NOMO-1 treated with dmso at 0.1 percent for 144 hours (cell line): ENCODE measurements around the gene PDE8A.
"Not testable (repeated sequence)": the region's sequence is repeated elsewhere in the genome, so short reads cannot be mapped to it uniquely, and the experiment has no call there.

Experiments used
- DNase-seq: peaks from one replicate; lab custom pipeline; 2025; ENCODE audit not compliant: unreplicated experiment; lab: John Stamatoyannopoulos, UW

PDE8A gene

DNA sequence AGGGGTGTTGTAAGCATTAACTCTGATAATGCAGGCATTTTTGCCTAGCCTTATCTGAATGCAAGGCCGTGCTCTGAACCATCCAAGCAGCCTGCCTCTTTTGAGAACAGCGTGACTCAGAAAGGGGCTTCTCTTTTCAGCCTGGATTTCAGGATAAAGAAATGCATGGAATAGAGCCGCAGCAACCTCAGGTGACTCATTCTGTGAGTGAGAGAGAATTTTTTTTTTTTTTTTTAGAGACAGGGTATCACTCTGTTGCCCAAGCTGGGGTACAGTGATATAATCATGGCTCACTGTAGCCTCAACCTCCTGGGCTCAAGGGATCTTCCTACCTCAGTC lies 20.6 kb upstream of the PDE8A start:
- DNase-seq, result no peak

DNA sequence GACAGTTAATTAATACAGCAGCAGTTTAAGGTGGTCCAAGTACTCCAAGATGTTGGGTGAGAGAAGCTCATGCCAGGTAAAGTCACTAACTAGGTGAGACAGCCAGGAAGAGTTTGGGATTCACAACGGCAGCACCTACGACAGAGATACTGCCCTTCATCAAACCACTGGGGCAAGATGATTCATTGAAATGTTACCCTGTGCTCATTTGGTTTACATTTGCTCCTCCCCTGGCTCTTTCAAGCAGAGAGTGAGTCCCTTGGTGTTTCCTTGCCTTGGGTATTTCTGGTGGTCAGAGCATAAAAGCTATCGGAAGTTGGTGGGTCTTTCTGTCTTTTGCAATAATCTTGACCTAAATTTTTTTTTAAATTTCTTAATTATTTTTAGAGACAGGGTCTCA lies 19.9 kb upstream of the PDE8A start:
- no peak for DNase-seq

DNA sequence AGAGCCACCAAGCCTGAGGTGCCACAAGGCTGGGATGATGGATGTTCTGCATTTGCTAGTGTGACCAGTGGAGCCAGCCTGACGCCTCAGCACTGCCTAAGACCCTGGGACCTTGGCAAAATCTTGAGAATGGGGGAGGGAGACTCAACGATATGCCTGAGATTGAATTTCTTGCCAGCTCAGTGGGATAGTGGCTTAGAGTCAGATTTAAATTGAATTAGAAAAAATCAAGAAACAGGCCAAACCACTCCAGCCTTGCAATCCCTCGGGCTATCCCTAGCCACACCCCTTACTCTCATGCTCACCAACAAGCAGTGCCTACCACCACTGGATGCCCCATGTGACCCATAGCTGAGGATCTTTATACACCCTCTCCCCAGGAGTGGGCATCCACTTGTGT lies 18.7 kb upstream of the PDE8A start:
- DNase-seq, result no peak

DNA sequence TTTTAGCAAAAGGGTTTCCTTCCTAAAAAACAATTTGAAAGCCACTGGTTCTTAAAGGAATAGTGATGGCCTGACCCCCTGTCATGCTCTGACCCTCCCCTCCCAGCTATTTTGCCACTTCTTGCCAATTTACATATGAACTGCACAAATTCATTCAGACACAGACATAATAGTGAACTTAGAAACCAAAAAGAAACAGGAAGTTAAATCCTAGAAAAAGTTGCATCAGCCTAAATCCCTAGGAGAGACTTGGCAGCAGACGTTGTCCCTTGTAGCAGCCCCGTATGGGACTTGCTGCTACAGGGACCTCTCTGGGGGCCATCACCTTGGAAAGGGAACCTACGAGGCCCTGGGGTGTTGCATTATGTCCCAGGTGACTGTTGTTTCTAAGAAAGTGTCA lies 14.3 kb upstream of the PDE8A start:
- no peak for DNase-seq

DNA sequence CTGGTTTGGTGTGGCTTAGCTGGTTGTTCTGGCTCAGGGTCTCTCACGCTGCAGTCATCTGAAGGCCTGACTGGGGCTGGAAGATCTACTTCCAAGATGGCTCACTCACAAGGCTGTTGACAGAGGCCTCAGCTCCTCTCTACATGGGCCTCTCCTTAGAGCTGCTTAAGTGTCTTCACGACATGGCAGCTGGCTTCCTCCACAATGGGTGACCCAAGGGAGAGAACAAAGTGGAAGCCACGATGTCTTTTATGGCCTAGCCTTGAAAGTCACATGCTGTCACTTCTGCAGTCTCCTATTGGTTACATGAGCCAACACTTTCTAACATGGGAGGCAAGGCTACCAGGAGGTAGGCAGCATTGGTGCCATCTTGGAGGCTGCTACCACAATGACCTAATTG lies 13.4 kb upstream of the PDE8A start:
- DNase-seq, result no peak

DNA sequence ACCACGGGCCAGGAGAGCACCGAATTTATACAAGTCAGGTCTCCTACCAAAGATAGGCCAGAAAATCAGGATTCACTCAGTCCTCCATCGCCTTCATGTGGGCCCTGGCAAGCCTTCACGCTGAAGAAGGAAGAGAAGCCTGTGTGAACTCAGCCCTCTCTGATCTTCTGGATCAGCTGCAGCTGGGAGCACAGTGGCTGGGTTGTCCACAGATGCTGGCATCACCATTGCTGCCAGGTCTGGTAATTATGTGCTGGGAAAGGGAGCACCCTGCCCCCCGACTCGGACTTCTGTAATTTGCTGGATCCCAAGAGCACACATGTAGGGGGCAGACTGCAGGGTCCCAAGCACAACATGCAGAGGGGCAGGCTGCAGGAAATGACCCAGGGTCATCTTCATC lies 12.4 kb upstream of the PDE8A start:
- no peak for DNase-seq

DNA sequence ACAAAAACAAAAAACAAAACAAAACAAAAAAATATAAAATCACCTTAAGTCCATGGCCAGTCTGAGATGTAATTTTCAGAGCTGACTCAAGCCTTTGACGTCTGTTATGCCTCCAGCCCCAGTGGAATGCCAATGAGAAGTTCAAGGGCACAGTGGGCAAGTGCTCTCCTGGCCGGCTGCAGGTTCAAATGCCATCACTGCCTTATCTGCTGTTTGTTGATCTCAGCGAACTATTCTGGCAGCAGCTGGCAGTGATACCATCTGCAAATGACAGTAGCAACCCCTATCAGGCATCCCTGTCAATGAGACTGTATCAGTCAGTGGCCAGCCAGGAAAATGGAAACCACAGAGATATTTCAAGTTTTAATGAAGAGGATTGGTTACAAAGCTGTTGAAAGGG lies 10.8 kb upstream of the PDE8A start:
- no peak for DNase-seq

DNA sequence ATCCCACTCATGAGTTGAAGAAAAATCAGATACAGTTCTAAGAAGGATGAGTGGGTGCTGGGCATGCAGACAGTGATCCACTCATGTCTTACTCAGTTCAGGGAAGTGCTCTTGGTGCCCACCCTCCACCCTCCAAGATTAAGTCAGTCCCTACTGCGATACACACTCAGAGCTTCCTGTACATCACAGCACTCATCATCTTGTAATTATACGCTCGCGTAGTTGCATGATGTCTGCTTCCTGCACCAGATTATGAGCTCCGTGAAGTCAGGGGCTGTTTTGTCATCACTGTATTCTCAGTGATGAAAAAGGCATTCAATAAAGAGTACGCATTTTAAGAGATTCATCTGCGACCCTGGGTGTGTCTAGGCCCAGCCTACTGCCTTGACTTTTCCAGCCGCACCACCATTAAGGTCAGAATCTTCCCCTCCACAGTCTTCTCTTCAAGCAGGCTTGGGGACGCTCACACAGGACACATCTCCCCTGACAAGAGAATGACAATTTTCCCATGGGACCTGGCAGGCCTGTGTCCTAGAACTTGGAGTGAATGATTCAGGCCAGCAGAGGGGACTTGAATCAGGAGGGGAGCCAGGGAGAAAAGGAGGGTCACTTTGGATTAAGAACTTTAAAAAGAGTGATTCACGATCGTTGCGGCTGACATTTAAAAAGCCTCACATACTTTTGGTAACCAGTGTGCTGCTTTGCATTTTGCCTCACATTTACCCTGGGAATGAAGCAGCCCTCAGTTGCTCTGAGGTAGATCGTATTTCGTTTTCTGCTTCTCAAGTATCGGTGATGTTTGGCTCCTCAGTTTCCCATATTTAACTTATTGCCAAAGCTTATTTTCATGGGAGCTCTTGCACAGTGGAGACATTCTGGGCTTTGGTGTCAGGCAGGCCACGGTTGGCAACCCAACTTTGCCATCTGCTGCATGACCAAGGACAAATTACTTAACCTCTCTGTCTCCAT lies 7.9 kb upstream of the PDE8A start:
- DNase-seq, result no peak

DNA sequence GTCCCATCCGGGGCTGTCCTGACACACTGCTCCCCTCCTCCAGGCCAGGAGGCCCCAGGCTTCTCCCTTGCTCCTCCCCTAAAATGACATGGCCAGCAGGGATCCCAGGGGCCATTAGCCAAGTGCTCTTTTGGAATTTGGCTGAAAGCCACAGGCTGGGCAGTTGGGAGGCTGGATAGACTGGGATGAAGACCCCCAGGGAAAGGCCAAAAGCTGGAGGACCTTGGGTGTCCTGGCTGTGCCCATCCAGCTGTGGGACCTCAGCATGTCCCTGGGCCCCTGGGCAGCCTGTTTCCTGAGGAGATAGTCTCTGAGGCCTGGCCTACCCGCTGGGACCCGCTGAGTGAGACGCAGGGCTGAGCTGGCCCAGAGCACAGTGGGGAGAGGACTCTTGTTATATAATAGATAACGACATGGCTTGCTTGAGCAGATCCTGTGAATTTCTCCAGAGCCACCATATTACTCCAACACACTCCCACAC lies 5.7 kb upstream of the PDE8A start:
- no peak for DNase-seq

DNA sequence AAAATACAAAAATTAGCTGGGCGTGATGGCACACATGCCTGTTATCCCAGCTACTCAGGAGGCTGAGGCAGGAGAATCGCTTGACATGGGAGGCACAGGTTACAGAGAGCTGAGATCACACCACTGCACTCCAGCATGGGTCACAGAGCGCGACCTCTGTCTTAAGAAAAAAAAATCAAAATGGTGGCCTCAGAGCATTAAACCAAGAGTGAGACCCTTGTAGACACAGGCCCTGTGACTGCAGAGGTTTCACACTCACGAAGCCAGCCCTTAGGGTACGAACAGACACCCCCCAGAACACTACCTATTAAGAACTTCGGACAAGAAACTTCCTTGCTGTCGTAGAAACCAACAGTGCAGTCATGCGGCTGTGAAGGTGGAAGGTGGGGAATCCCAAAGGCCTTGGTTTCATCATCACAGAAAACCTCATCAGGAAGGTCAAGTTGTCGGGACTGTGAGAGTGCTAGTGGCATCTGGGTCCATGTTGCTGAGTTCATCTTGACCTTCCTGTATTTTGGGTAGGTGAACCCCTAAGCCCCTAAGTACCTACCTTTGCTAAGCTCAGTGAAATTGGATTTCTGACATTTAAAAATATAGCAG lies 4.8 kb upstream of the PDE8A start:
- DNase-seq, result no peak

DNA sequence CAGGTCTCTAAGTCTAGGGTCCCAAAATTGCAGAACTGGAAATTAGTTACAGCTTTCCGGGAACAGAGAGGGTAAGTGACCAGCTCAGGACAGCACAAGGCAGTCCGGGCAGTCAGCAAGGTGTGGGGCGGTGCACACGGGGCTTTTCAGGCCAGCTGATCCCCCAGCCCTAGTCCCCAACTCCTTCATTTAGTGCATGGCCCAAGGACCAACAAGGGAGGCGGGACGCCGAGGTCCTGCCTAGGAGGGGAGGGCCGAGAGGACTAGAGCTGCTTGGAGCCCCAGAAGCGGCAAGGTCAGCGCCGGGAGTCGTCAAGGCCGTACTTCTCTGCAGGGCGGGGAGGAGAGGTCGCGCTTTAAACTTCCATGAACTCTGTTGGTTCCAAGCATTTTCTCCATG lies 2.0 kb upstream of the PDE8A start:
- no peak for DNase-seq

DNA sequence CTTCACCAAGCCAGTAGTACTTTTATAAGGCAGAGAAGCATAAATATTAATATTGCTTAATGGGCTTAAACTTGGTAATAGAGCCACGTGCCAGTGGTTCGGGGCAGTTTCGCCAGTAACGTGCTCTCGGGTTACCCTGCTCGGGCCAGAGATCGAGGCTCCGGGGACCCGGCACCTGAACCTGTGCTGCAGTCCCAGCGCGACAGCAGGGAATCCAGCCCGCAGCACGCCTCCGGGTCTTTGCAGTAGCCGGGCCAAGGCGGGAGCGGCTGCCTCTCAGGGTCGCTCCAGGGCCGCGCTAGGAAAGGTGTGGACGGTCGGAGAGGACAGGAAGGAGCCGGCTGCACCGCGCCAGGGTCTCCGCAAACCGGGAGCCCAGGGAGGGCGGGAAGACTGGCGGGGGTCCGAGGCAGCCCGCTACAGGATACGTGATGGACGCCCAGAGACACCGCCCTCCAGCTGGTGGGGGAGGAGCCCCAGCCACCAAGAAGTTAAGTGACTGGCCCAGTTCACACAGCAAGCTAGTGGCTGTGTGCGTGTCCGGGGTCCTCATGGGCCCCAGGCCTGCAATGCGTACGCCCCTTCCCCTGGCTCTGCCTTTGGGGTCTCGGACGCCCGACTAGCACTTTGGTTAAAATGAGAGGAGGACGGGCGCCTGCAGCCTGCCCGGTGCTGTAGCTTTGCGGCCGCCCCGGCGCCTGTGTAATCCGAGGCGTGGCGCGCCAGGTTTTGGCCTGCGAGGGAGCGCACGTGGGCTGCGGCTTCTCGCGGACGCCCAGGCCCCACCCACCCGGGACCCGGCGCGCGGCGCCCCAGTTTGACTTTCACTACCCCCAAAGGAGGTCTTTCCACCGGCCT lies 1.2 kb upstream of the PDE8A start:
- peak; percentile 71 for DNase-seq

DNA sequence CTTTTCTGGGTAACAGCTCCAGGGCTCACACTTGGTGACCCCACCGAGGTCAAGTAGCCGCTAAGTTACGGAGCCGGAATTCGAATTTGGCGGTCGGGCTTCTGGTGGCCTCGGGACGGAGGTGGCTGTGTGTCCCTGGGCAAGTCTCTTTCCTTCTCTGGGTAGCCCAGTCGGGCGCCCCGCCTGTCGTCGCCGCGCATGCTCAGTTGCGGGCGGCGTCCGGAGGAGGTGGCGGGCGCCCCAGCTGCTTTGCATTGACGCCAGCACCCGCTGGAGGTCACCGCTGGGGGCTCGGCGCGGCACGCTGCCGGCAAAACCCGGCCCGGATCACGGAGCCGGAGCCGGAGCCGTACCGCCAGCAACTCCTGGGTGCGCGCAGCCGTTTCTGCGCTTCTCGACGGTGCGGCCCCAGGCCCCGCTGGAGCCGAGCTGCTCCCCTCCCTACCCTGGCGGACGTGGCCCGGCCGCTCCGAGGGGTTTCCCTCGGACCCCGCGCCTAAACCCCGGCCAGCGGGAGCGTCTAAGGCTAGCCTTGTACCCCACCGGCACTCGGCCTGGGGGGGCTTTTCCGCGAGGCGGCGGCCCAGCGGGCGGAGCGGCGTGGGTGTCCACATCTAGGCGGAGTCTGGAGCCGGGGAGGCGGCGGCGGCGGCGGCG lies 474 bp upstream of the PDE8A start:
- DNase-seq, result peak; percentile 89

DNA sequence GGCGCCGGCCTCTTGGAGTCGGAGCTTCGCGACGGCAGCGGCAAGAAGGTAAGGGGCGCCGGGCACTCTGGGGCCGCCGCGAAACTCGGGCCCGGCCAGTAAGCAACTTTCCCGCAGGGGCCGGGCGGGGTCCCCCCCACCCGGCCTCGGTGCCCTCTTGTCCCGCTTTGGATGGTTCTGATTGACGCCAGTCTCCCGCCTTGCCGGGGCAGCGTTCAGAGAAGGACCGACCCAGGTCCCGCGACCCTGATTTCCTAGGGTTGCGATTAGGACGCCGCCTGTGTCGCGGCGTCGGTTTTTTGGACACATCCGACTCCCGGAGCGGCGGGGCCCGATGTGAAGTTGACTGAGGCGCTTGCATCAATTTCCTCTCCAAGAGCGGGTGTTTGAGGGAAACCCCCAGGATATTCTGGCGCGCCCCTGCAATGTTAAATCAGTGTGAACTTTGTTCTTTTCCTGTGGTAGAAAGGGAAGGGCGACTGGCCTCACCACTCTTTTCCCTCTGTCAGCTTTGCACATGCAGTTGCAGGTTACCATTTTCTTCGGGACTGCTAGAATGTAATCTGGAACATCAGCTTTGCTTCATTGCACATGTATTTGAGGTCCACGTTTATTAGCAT lies 755 bp downstream of the PDE8A start:
- DNase-seq, result no peak

DNA sequence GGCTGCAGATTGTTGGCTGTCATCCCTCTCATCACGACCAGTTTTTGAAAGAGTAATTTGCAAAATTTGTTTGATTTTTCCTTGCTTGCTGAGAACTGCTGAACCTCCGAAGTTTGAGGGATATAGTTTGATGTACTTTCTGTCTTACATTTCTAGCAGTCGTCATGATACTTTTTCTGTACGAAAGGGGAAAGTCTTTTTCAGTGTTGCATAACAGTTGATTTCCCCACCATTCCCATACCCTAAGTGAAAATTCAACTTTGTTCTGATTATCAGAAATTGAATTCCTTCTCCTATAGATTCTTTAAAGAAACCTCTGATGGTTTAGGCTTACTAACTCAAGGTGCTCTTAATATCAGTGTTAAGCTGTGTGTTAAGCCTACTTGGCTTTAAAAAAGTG lies 1.6 kb downstream of the PDE8A start:
- no peak for DNase-seq

DNA sequence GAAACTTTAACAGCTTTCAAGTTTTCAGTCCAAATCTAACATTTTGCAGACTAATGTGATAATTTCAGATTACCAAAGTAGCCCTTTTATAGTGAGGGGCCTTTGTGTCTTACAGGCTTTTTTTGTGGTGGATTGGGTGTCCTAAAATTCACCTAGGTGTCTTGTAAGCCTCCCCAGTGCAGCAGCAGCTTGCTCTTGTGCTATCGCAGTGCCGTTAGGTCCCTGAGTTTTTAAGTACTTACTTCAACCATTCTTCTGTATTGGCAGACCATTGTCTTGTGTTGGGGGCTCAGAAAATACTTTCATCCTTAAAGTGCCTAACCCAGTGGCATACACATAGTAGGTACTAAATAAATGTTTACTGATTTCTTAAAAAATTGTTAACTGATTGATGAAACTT lies 2.1 kb downstream of the PDE8A start:
- DNase-seq, result no peak

DNA sequence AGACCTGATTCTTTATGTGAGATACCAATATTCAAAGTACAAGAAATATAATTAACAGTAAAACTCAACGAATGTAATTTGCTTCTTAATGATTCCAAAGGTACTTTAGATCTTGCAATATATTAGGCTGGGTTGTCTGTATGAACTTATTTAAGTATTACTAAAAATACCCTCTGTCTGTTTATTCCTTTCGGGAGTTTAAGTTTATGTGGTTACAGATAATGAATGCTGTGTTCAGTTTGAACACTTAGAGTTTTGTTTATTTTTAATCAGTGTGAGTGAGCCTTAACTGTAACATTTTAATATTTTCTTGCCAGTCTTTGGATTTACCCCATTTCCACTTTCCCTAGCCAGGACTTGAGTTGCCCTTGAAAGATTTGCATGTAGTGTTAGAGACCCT lies 3.5 kb downstream of the PDE8A start:
- DNase-seq, result no peak

DNA sequence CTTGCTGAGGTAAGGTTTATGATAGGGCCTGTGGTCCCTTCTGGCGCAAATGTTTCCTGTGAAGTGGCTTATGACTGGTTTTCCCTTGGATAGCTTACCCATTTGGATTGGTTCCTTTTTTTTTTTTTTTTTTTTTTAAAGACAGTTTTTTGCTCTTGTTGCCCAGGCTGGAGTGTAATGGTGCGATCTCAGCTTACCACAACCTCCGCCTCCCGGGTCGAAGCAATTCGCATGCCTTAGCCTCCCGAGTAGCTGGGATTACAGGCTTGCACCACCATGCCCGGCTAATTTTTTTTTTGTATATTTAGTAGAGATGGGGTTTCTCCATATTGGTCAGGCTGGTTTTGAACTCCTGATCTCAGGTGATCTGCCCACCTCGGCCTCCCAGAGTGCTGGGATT lies 5.7 kb downstream of the PDE8A start:
- DNase-seq, result not testable (repeated sequence)

DNA sequence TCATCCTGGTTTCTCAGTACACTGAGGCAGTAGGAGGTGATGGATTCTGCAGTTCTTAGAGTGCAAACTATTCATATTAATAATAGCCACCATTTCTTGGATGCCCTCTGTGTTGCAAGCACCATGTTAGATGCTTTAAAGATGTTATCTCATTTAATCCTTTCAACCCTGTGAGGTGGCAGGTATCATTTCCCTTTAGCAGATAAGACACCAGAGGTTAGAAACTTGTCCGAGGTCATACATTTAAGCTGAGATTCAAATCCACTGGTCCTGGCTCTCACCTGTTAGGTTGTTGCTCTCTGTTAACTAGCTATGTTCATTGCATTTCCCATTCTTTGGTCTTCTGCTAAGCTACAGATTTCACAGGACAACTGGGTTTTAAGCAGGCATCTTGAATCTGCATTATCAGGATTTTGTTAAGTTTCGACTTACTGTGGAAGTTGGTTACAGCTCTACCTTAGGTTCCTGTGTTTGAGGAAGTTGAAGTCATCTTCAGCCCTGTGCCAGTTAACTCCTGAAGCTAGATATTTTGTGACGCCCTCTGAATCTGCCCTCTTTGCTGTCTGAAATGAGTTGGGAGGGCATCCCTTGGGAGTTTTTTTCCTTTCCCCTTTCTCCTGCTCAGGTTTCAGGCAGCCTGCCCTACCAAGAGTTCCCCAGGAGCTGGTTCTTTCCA lies 6.4 kb downstream of the PDE8A start:
- DNase-seq, result no peak
